UCSD-AML1 (cell line): ENCODE data around the gene TMEM179.
"Not testable (repeated sequence)": the region's sequence is repeated elsewhere in the genome, so short reads cannot be mapped to it uniquely, and the experiment has no call there.

Experiments used
- DNase-seq: peaks from one replicate; lab custom pipeline; 2025; ENCODE audit not compliant: unreplicated experiment; lab: John Stamatoyannopoulos, UW

TMEM179 gene

DNA sequence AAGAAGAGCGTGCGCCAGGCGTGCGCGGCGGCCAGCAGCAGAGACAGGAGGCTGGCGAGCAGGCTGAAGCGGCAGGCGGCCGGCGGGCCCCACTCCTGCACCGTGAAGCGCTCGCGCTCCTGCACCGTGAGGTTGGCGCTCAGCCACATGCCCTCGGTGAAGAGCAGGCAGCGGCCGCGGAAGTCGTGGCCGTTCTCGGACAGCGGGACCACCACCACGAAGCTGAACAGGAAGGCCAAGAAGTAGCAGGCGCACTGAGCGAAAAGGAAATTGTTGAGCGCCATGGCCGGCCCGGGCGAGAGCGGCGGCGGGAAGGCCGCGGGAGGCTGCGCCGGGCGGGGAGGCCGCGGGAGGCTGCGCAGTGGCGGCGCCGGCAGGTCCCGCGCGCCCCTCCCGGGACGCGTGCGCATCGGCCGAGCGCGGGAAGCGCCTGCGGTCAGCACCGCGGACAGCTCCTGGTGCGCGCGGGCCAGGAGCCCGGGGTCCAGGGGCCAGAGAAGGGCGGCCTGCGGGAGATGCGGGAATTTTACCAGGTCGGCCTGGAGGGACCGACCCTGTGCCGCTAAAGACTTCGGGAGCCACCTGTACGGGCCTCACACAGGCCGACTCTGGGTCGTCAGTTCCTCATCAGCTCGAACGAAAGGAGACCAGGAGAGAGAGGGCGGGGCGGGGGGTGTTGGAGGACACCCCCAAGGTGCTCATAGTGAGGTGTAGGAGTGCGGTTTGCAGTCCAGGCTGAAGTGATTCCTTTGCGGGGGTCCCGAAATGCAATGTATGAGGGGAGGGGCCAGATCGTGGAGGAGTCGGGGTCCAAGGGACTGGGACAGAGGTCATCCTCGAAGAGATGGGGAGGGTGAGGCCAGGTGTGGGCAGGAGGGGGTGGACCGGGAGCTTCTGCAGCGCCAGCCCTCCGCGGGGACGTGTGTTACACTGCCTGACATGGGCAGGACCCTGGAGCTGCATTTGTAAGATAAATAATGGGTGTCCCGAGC, at the start of gene TMEM179:
TMEM179 (minus strand) TSS at position 315 of the 992 bp plus-strand sequence; CDS start at position 284, 31 bp downstream.
- no peak for DNase-seq

DNA sequence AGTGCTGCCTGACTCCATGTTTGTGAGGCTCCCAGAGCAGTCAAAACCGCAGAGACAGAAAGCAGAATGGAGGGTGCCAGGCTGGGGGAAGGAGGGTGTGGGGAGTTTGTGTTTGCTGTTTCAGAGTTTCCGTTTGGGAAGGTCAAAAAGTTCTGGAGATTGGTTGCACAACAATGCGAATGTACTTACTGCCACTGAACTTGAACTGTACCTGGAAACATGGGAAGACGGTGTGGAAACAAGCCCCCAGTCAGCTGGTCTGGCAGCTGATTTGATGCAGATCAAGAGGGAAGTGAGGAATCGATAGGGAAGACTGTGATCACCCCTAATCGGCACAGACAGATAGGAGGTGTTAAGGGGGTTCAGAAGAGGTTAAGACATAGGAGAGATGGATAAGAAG, 49.5 kb upstream of the TMEM179 start:
- no peak for DNase-seq

DNA sequence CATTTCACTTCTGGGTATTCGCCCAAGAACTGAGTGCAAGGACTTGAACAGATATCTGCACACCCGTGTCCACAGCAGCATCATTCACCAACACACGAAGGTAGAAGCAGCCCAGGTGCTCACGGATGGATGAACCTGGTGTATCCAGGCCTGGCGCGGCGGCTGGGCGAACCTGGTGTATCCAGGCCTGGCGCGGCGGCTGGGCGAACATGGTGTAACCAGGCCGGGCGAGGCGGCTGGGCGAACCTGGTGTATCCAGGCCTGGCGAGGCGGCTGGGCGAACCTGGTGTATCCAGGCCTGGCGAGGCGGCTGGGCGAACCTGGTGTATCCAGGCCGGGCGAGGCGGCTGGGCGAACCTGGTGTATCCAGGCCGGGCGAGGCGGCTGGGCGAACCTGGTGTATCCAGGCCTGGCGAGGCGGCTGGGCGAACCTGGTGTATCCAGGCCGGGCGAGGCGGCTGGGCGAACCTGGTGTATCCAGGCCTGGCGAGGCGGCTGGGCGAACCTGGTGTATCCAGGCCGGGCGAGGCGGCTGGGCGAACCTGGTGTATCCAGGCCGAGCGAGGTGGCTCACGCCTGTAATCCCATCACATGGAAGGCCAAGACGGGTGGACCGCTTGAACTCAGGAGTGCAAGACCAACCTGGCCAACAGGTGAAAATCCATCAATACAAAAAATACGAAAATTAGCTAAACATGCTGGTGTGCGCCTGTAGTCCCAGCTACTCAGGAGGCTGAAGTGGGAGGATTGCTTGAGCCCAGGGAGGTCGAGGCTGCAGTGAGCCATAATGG, 48.8 kb upstream of the TMEM179 start:
- not testable (repeated sequence) for DNase-seq

DNA sequence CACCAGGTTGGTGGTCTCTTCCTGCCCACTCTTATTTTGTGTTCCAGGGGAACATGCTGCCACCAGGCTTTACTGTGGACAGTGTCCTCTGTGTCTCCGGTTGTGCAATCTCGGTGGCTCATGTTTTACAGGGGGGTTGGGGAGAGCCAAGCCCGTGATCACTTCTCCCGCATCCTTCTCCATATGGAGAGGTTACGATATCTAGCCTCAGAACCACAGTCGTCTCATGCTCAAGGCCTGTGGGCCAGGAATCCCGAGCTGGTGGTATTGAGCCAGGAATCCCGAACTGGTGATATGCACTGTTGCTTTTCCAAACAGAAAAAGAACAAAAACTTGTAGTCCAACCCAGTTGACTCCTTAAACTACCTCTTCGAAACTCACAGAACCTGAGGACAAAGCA, 47.8 kb upstream of the TMEM179 start:
- DNase-seq: no peak

DNA sequence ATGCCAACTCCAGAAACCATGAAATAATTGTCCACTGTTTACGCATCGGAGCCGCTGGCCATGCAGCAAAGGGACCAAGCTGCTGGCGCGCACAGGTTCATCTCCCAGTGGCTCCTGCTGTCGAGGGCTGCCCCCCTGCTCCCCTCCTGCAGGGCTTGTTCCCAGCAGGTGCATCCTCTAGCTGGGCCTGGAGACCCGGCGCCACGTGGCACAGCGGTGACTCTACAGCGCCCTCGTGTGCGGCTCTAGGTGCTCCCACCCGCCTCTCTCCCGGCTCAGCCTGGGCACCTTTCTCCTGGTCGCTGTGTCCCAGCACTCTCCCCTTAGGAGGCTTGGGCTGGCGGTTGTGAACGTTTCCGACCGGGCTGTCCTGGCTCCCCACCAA, 47.3 kb upstream of the TMEM179 start:
- DNase-seq: no peak

DNA sequence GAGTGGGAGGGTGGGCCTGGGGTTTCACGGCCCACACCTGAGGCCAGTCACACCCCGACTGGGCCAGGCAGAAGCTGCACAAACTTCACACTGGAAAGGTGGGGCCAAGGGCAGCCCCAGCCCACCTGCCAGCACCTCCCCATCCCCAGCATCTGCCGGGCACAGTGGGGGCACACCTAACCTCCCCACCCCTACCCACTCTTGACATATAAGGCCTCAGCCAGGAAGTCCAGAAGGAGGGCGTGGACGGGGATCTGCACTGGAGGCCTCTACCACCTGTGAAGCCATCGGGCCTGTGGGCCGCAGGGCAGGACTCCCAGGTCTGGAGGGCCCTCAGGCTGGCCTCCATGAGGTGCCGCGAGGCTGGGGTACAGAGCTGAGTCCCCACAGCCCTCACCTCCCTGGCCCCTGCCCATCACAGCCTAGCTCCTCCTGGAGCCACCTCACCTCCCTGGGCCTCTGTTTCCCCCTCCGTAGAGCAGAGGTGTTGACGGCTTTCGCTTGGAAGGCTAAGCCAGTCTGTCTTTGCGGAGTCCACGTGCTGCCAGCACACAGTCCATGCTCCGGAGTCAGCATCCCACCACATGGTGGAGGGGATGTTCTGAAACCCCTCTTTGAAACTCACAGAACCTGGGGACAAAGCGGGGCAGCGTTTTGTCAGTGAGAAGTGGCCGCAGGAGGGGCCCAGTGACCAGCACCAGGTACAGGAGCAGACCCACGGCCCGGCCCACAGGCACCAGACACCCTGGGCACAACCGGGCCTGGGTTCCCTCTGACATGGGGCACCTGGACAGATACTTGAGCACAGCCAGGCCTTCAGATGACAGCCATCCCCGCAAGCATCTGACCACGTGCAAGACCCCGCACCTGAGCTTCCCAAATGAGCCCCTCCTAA, 46.7 kb upstream of the TMEM179 start:
- no peak for DNase-seq

DNA sequence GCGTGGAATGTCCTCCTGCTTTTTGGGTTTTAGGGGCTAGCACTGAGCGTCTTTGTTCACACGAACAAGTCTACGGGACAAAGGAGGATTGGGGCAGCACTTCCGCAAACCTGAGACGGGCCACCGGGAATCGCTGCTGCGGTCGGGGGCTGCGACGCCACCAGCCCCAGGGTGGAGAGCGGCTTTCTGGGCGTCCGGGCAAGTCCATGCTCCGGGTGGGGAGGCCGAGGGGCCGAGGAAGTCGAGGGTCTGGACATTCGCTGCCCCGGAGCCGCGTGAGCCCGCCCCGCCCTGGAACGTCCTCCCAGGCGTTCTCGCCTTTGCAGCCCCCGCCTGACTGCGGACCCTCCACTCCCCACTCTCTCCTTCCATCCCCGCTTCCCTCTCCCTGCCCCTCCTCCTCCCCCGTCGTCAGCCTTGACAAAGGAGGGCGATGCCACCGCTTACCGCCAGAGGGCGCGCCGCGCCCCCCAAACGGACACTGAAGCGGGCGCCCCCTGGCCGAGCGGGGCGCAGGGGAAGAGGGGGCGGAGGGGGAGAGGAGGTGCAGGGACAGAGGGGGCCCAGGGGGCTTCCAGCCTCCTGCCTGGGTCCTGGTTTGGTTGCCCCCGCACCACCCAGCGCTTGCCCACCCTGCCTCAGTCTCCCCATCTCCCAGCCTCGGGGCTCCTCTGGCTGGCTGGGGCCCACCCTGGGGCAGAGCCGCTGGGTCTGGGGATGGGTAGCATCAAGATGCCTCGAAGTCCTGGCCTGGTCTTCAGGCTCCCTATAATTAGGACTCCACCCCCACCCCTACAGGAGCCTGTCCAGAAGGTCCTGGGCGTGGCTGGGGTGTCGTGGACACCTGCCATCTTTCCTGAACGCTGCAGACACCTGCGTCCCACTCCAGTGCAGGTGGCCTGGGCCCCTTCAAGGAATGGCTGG, 45.7 kb upstream of the TMEM179 start:
- peak; percentile 70 for DNase-seq

DNA sequence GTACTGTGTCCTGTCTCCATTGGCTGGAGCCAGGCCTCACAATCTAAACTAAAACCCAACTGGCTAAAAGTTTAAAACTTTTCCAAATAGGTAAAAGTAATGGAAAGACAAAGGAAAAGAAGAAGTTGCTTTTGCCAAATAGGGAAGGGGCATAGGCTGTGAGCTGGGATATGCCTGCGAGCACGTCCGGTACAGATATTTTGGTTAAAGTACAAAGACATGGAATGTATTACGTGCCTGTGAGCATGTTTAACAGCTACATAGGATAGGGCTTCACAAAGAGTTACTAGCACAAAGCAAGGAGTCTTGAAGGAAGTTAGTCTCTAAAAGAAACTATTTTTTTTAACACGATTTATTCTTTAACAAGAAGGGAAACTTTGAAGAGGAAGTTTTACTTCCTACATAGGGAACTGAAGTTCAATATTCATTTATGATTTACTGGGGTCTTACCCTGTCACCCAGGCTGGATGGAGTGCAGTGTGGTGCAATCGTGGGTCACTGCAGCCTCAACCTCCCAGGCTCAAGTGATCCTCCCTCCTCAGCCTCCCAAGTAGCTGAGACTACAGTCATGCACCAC, 43.0 kb upstream of the TMEM179 start:
- DNase-seq: no peak

DNA sequence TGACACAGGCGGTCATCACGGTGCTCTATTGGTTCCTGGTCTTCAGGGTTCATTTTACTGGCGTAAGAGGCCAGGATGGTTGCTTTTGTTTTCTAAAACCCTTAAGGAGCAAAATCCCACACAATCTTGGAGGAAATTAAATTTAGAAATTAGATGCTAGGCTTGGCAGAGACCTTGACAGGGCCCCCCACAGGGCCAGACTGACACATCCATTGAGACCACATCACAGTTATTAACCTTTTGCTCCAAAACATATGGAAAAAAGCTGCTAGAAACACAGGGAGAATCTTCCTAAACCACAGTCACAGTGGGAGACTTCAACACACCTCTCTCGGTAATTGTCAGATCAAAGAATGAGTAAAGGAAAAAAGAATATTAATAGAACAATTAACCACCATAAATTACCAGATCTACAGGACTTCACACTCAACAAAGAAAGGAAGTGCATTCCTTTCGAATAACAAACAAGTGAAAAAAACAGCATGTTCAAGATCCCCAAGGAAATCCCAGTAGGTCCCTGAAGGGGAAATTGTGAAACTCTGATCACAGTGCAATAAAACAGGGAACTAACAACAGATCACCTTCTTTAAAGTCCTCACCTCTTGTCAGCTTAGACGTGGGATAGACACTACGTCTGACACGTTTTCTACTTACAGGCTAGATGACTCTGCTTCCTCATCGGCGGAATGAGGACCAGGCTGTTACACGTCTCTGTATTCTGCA, 40.2 kb upstream of the TMEM179 start:
- DNase-seq: no peak

DNA sequence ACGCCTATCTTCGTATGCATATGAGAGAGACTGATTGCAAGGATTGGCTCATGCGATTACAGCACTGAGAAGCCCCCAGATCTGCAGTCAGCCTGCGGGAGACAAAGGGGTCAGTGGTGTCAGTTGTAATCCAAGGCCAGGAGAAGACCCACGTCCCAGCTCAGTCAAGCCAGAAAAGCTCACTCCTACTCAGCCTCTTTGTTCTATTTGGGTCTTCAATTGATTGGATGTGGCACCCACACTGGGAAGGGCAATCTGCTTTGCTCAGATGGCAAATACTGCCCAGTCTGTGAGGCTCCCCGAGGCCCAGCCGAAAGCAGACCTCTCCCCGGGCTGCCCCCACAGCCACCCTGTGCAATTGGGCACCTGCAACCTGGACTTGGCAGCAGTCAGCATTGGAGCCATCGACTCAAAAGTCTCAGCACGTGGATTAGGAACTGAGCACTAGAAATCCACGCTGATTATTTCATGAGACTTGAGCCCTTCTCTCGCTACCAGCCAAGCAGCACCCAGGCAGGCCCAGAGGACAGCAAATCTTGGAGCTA, 39.6 kb upstream of the TMEM179 start:
- DNase-seq: no peak

DNA sequence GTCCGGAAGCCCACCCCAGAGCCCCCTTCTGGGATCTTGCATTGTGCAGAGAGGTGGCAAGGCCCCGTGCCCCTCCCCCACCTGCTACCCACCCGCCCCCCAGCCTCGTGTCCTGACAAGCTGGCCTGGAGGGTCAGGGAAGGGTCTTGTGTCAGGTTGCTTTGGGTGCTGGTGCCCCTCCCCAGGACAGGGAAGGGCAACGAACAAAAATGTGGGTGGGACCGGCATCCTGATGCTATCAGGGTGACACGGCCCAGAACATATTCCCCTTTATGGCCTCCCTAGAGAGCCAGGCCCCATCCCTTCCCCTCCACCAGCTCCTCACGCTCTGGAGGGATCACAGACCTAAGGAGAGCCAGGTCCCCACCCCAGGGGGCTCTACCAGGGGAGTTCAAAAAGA, 38.7 kb upstream of the TMEM179 start:
- no peak for DNase-seq

DNA sequence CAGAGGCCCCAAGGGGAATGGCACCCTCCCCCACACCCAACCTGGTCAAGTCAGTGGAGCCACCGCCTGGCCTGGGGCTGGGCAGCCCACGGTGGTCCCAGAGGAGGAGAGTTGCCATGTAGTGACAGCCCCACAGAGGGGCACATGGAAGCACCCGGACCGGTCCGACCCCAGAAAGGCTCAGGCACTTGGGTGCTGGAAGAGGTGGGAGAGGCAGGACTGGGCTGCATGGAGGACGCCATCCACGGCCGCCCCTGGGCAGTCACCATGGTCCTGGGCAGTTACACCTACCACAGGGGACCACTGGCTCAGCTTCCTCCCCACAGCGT, 37.9 kb upstream of the TMEM179 start:
- no peak for DNase-seq

DNA sequence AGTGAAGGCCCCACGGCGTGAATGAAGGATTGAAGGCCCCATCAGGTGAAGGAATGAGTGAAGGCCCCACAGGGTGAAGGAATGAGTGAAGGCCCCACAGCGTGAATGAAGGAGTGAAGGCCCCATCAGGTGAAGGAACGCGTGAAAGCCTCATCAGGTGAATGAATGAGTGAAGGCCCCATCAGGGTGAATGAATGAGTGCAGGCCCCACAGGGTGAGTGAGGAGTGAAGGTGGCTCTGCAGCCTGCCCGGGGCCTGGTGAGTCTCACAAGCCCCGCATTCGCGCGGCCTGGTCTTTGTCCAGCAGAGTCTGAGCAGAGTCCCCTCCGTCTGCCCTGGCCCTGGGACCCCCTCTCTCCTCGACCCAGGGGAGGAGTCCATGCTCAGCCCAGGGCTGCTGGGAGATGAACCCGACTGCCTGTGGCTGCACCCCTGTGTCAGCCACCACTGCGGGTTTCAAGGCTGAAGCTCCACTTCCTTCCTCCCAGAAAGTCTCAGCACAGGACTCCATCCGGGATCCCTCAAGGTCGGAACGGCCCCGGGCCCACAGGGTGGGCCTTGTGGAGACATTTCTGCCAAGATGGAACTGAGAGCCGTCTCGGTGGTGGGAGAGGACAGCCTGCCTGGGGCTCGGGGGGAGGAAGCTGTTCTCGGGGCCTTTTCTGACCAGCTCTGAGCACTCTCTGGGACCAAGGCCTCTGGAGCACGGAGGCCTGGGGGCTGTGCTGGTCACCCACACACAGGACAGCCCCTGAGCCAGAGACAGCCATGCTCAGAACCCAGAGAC, 37.4 kb upstream of the TMEM179 start:
- peak; percentile 54 for DNase-seq

DNA sequence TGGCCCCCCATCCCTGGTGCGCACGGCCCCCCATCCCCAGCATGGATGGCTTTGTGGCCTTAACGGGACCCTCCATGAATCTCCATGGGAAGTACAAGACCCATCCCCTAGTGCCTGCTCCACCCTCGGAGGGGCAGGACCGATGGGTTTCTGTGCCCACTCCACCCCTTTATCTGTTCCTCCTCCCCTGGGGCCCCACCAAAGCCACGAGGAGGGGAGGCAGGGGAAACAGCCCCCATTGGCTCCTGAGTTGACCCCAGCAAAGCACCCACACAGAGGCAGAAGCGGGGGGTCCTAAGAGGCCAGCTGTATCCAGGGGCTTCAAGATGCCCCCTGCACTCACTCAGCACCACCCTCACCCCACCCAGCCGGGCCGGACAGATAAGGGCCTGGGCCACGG, 36.1 kb upstream of the TMEM179 start:
- no peak for DNase-seq

DNA sequence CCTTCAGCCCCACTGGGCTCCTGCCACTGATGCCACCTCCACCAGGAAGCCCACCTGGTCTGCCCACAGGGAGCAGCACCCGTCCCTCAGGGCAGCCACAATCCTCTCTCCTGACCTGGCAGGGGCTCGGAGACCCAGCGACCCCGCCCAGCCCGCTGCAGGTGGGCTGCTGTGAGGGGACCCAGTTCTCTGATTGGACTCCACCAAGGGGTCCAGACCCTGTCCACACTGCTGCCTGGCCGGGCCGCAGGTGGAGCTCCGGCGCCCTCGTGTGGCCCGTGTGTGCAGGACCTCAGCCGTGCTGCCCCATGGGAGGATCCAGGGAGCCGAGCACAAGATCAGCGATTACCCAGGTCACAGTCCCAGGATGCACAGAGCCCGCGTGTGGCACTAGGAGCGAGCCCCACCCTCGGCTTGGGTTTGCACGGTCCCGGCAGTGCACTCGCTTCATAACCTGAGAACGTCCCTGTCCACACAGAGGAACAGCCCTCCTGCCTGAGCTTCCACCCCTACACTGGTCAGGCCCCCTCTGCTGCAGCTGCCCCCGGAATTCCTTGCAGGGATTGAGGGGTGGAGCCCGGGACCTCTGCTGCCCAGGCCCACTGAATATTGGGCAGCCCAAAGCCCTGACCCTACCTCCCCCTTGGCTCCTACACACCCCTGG, 35.4 kb upstream of the TMEM179 start:
- peak; percentile 76 for DNase-seq

DNA sequence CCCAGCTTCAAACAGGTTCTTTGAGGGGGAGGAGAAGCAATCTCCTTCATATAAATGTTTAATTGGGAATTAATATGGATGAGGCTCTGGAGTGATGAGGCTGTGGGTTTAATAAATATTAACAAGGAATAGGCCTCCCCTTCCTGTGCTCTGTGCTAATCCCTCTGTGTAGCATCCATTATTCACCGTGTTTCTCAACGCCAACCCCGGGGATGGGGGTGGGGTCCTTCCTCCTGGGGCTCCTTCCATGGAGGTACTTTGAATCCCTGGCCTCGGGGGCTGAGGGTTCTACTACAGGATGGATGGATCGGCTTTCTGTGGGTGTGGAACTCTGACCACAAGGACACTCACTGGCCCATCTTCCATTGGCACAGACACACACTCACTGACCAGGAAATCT, 34.9 kb upstream of the TMEM179 start:
- DNase-seq: no peak

DNA sequence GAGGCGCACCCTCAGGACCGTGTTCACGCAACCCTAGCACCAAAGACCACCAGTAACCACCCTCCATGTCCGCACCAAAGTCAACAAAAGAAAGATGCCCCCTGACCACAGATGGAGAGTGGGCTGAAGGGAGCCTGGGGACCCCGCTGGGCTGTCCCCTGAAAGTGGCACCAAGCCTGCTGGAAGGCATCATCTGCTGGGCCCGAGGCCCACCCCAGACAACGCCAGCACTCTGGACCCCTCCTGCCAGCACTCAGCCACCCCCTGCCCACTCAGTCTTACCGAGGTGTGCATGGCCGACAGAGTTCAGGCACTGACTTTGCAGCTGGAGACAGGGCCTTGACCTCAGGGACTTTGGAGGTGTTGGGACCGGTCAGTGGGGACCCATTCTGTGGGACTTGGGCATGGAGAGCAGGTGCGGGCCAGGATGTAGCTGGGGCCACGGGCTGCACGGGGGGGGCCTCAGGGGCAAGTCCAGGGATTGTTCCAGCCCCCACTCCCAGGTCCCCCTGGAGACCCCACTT, 34.4 kb upstream of the TMEM179 start:
- no peak for DNase-seq
